Heart right ventricle (tissue), 16 donors: ENCODE data around the gene RTTN. TPM values are rescaled to one million over a fixed set of nuclear protein-coding genes. Genes with fewer than 3 reads are reported as not detected.

Experiments used
- ATAC-seq, 8 donors: fragments of 200-7000 bp; cut with Tn5 transposase; one replicate each; pipeline ENCODE4 v1.9.1; 2020; ENCODE audit warnings: mild to moderate bottlenecking in 8 of 8, moderate library complexity in 8 of 8, moderate number of reproducible peaks in 1 of 8
- DNase-seq, 2 donors: peaks; one replicate each; pipeline ENCODE4 v3.0.0-alpha.2; 2020
- H3K27ac ChIP-seq, 10 donors: fragments of 200-600 bp; sonication (generic) in 2 of 10; one replicate each; pipeline versions ENCODE4 v1.5.0 to v1.8.0; 2020 to 2022; ENCODE audit warnings: mild to moderate bottlenecking in 3 of 10
- H3K27me3 ChIP-seq, 7 donors: fragments of 200-600 bp; one replicate each; pipeline ENCODE4 v1.8.0; 2021 to 2022; ENCODE audit warnings: mild to moderate bottlenecking in 2 of 7
- H3K36me3 ChIP-seq, 9 donors: fragments of 200-600 bp; sonication (generic) in 1 of 9; one replicate each; pipeline versions ENCODE4 v1.5.0 to v1.8.0; 2020 to 2022; ENCODE audit warnings: mild to moderate bottlenecking in 2 of 9
- H3K4me1 ChIP-seq, 9 donors: fragments of 200-600 bp; sonication (generic) in 1 of 9; one replicate each; pipeline versions ENCODE4 v1.5.0 to v1.8.0; 2020 to 2022; ENCODE audit warnings: mild to moderate bottlenecking in 4 of 9
- H3K4me3 ChIP-seq, 10 donors: fragments of 200-600 bp; sonication (generic) in 2 of 10; one replicate each; pipeline versions ENCODE4 v1.5.0 to v1.8.0; 2020 to 2022; ENCODE audit warnings: mild to moderate bottlenecking in 7 of 10, moderate library complexity in 2 of 10
- H3K9me3 ChIP-seq, 11 donors: fragments of 200-600 bp in 10 of 11; sonication (generic) in 2 of 11; one replicate each; pipeline versions ENCODE4 v1.5.0 to v1.8.0; 2013 to 2022; ENCODE audit warnings: mild to moderate bottlenecking in 2 of 11, control low read depth in 1 of 11, moderate library complexity in 1 of 11
- WGBS, 2 donors: extraction: QIAGEN DNeasy Blood & Tissue Kit; methylation state at CpG; one replicate each; pipeline ENCODE4 v1.1.7; 2013; ENCODE audit warnings: inconsistent platforms in 1 of 2; 5-methylcytosine and 5-hydroxymethylcytosine counted together
- intact Hi-C, 10 donors: fragments of 100-400 bp; cut with DNase I; formaldehyde crosslinking; loops; one replicate each; pipeline versions ENCODE4 v1.11.1 to v1.14.2; 2022
- polyA plus RNA-seq, 2 donors: library from polyadenylated mRNA; stranded (reverse); fragments of 200-250 nt; gene quantifications; one replicate each; pipeline ENCODE4 v1.2.3, GENCODE V29; 2013
- total RNA-seq, 10 donors: library from RNA; stranded (reverse); fragmentation: NEBNext Ultra II Directional in 3 of 10; extraction: Animal tissue kit (Norgen Biotek cat#: 25700) in 3 of 10; gene quantifications; one replicate each; pipeline versions ENCODE4 v1.2.1 to v1.2.4, GENCODE V29; 2021 to 2023
- TF ChIP-seq, protein P1 (sequence below), 9 donors: fragments of 200-600 bp; sonication (generic) in 2 of 9; IDR thresholded peaks; one replicate each; pipeline versions ENCODE4 v1.5.0 to v1.8.0; 2021 to 2022; ENCODE audit warnings: antibody characterized with exemption in 9 of 9, mild to moderate bottlenecking in 5 of 9, moderate library complexity in 1 of 9
- donor health status: Arrhythmogenic right ventricular cardiomyopathy.
- donor health status: ischemic (EF 13 %, LVEDD 7.1; RV severe dilation, severe dysfunction).
- donor health status: healthy with polysubstance abuse.
- donor health status: DM: no; HTN: yes; CAD: no.
- donor health status: DM: no; HTN: no; CAD: no.
- donor health status: ischemic (EF 25% LVEDD 6.9; RV normal size, moderate dysfunction).
- donor health status: ischemic (EF 25% LVEDD 5.7; RV mildly dilated, moderate dysfunction).
- donor health status: healthy.
- donor health status: DM: yes; HTN: yes; CAD: no.
- donor health status: Ischemic cardiomyopathy.
- donor health status: ischemic (EF 35%, LVEDD 5.7; RV mildly dilated, moderate dysfunction).
- donor health status: nonischemic (EF 11% LVEDD 7.7; RV severe dilation, severe dysfunction).
- donor health status: DM: yes; HTN: yes; CAD: no.
- donor health status: PGD.
- donor health status: ischemic (EF 29% LVEDD 5.4; RV normal size, mild dysfunction).
- donor health status: nonischemic (EF 23%, LVEDD 6.1; RV moderate dilation, normal function).

The RTTN gene
- total and polyA plus RNA-seq, 12 donors, result 3.5 to 15.7 (median 9.4) TPM

DNA sequence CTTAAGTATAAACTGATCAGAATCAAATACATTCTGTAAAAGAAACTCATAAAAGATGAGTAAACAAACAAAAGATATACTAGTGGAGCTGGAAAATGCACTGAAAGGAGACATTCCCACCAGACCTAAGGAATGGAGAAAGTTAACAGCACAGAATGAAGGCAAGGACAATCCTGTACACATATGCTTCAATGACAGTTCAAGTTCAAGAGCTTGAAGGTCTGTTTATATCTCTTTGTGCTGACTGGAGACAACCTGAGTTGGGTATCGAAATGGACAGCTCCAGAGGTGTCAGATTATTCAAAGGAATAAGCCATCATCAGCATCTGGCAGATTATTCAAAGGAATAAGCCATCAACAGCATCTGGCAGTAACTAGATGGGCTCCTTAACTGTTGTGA lies 184.0 kb downstream of the RTTN start:
- H3K9me3 ChIP-seq, result no peaks in the 10 kb centered on the region
- DNase-seq (no peak), ATAC-seq (no peak)
- intact Hi-C loops, result no loop called here
- TF ChIP-seq, protein P1, sequence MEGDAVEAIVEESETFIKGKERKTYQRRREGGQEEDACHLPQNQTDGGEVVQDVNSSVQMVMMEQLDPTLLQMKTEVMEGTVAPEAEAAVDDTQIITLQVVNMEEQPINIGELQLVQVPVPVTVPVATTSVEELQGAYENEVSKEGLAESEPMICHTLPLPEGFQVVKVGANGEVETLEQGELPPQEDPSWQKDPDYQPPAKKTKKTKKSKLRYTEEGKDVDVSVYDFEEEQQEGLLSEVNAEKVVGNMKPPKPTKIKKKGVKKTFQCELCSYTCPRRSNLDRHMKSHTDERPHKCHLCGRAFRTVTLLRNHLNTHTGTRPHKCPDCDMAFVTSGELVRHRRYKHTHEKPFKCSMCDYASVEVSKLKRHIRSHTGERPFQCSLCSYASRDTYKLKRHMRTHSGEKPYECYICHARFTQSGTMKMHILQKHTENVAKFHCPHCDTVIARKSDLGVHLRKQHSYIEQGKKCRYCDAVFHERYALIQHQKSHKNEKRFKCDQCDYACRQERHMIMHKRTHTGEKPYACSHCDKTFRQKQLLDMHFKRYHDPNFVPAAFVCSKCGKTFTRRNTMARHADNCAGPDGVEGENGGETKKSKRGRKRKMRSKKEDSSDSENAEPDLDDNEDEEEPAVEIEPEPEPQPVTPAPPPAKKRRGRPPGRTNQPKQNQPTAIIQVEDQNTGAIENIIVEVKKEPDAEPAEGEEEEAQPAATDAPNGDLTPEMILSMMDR (IDR thresholded peaks at IDR 0.05), result no peak
- no peaks in the 10 kb centered on the region for H3K27me3 ChIP-seq
- 72 to 83% methylated on average over 1 of the region's 1 CpG for WGBS, 2 donors
- H3K4me1 ChIP-seq, result peaks cover 0 to 19% (median 0%) of the 10 kb centered on the region in 9 donors
- H3K36me3 ChIP-seq, result peaks cover 0 to 89% (median 17%) of the 10 kb centered on the region in 9 donors
- H3K27ac ChIP-seq, result no peak overlapping the region
- H3K4me3 ChIP-seq, result no peak overlapping the region

DNA sequence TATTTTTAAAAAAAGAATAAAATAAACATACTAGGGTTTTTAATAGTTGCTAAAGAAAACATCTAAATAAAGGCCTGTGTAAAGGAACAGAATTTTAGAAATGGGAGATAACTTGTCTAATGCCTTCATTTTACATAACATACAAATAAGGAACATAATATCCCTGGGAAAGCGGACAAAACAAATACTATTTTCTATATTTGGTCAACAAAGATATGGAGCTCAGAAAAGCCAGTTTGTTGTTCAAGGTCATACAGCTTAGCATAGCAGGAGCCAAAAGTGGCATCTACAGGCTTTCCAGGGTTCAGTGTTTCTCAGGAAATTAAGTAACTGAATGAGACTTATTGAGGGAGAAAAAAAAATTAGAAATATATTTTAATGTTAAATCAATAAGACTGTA lies 184.4 kb downstream of the RTTN start:
- H3K36me3 ChIP-seq, result peaks cover 0 to 94% (median 17%) of the 10 kb centered on the region in 9 donors

DNA sequence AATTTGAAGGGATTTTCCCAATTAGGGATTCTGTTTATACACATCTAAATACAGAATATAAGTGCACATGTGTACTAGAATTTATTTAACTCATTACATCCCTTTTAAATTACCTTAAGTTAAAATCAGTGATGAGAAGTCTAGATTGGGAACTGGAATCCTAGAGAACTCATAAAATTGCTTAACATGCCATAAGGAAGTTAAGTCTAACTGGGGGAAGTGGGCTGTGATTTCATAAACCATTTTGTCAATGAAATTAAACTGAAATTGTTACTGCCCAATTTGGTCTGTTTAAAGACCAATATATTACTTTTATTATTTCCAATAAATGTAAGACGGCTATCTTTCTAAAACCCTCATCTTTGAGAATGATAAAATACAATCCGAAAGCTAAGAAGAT lies 185.5 kb downstream of the RTTN start:
- H3K36me3 ChIP-seq, result peaks cover 0 to 90% (median 13%) of the 10 kb centered on the region in 9 donors
- no peak overlapping the region for H3K27ac ChIP-seq
- no peak for DNase-seq
- intact Hi-C loops, result no loop called here
- no peaks in the 10 kb centered on the region for H3K9me3 ChIP-seq
- TF ChIP-seq, protein P1 (IDR thresholded peaks at IDR 0.05), result no peak
- no peak overlapping the region for H3K4me3 ChIP-seq
- no peak for ATAC-seq
- peaks cover 0 to 19% (median 9%) of the 10 kb centered on the region in 9 donors for H3K4me1 ChIP-seq
- no peaks in the 10 kb centered on the region for H3K27me3 ChIP-seq
- 98 to 99% methylated on average over 2 of the region's 2 CpGs for WGBS, 2 donors

More for the DNA sequence above, 184.4 kb downstream of the RTTN start:
- H3K4me1 ChIP-seq, result peaks cover 0 to 19% (median 0%) of the 10 kb centered on the region in 9 donors
- no peaks in the 10 kb centered on the region for H3K27me3 ChIP-seq
- intact Hi-C loops, result no loop called here
- ATAC-seq (no peak), DNase-seq (no peak)
- WGBS, 2 donors, result 80 to 85% methylated on average over 1 of the region's 1 CpG
- H3K4me3 ChIP-seq, result no peak overlapping the region
- TF ChIP-seq, protein P1 (IDR thresholded peaks at IDR 0.05), result no peak
- H3K27ac ChIP-seq, result no peak overlapping the region
- H3K9me3 ChIP-seq, result no peaks in the 10 kb centered on the region

DNA sequence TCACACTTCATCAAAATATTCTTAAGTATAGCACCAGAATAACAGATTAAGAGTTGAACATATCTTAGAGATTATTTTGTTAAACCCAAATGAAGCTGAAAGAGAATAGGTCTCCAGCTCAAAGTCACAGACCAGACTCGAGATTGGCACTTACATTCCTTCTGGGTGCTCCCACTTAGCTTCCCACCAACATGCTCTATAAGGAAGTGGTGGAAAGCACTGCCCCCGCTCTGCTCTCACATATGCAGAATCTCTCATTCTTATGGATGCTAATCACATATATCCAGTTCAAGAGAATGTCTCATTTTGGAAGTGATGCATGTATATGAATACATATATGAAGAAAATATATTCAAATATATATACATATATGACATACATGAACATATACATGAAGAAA lies 186.4 kb downstream of the RTTN start:
- TF ChIP-seq, protein P1 (IDR thresholded peaks at IDR 0.05), result no peak
- 59 to 64% methylated on average over 2 of the region's 2 CpGs for WGBS, 2 donors
- ATAC-seq (no peak), DNase-seq (no peak)
- no peak overlapping the region for H3K4me3 ChIP-seq
- H3K27ac ChIP-seq, result no peak overlapping the region
- H3K9me3 ChIP-seq, result no peaks in the 10 kb centered on the region
- no peaks in the 10 kb centered on the region for H3K27me3 ChIP-seq
- H3K4me1 ChIP-seq, result peaks cover 0 to 24% (median 9%) of the 10 kb centered on the region in 9 donors
- H3K36me3 ChIP-seq, result peaks cover 0 to 82% (median 13%) of the 10 kb centered on the region in 9 donors
- intact Hi-C loops, result no loop called here
